Stimulated activated naive B cell treated with anti-CD40 and anti-IgM and Interleukin-4, amounts not matched to agents 10 μg/mL and 1 μg/mL and 100 μg/mL, for 72 hours (primary cell): ENCODE data around the gene TRIM54.

ENCODE experiments used
- ATAC-seq, 2 donors: fragments of 150-1000 bp; cut with Tn5 transposase; replicated peaks; 2 replicates each; pipeline ENCODE4 v1.10.0; 2021; ENCODE audit warnings: moderate library complexity in 1 of 2
- DNase-seq: peaks from one replicate; pipeline ENCODE4 v3.0.0; 2021
- H3K27ac Mint-ChIP-seq: one replicate; pipeline ENCODE4 v1.8.0; 2022; ENCODE audit warnings: mild to moderate bottlenecking, mixed read lengths
- H3K27me3 Mint-ChIP-seq, 2 donors: one replicate each; pipeline ENCODE4 v1.8.0; 2022; ENCODE audit warnings: mixed read lengths in 2 of 2
- H3K36me3 Mint-ChIP-seq, 2 donors: one replicate each; pipeline ENCODE4 v1.8.0; 2022; ENCODE audit warnings: mixed read lengths in 2 of 2, mild to moderate bottlenecking in 1 of 2
- H3K4me1 Mint-ChIP-seq, 2 donors: one replicate each; pipeline ENCODE4 v1.8.0; 2022; ENCODE audit warnings: mixed read lengths in 2 of 2, mild to moderate bottlenecking in 1 of 2
- H3K4me3 Mint-ChIP-seq, 2 donors: one replicate each; pipeline ENCODE4 v1.8.0; 2022; ENCODE audit warnings: mild to moderate bottlenecking in 2 of 2, mixed read lengths in 2 of 2, moderate library complexity in 1 of 2
- H3K9me3 Mint-ChIP-seq, 2 donors: one replicate each; pipeline ENCODE4 v1.8.0; 2022; ENCODE audit warnings: mixed read lengths in 2 of 2, mild to moderate bottlenecking in 1 of 2

The TRIM54 gene

GRCh38 chr2:27356056-27356381 is 73.8 kb downstream of the TRIM54 start:
- Mint-ChIP-seq H3K27me3 (no peaks in the 10 kb centered on the region), H3K27ac (peak overlapping the region; percentile 98), H3K9me3 (no peaks in the 10 kb centered on the region), H3K4me3 (peak overlapping the region; percentile 99 to 100), H3K4me1 (peaks cover 26 to 48% of the 10 kb centered on the region in 2 donors), H3K36me3 (peaks cover 15 to 24% of the 10 kb centered on the region in 2 donors)
- ATAC-seq = peak; percentile 48 to 49
- no peak for DNase-seq

DNA sequence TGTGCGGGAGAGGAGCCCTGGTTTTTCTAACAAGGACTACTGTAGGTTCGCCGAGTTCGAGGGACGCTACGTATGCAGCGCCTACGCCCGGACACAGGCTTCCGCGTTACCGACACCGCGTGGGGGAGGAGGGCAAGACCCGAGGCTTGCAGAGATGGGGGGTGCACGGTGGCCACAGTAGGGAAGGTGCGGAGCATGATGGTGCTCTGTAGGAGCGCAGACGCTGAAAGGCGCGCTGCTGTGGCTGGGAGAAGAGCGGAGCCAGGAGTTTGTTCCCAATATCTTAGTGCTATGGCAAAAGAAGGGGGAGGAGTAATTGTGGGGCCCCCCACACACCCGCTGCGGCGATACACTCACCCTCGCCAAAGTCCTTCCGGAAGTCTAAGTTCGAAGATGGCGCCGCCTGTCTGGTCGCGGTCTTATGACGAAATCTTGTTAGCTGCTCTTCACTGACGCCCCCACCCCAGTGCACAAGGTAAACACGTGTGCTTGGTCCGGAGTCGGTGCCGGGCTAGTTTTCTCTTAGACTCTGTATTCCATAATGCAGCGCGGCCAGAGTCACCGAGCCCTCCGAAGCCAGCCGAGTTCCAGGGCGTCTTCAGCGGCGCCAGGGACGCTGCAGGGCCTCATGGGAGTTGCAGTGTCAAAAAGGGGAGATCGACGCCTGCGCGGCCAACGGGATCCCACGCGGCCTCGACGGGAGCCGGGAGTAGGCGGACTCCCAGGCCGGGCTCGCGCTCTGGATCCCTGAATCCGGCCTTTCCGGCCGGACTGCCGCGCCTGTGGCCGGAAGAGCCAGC is 74.4 kb downstream of the TRIM54 start, which contains the start of gene GTF3C2:
GTF3C2 (minus strand) TSS at position 383 of the 800 bp plus-strand sequence. CDS start 13,210 bp downstream, outside the sequence.
- ATAC-seq (peak; percentile 86 to 89), DNase-seq (peak; percentile 91)
- H3K4me1 Mint-ChIP-seq = peaks cover 26 to 45% of the 10 kb centered on the region in 2 donors
- H3K36me3 Mint-ChIP-seq = peaks cover 15 to 25% of the 10 kb centered on the region in 2 donors
- peak within 1 kb of the TSS; percentile 98 for H3K27ac Mint-ChIP-seq
- no peaks in the 10 kb centered on the region for H3K27me3 Mint-ChIP-seq
- peak within 1 kb of the TSS; percentile 99 to 100 for H3K4me3 Mint-ChIP-seq
- H3K9me3 Mint-ChIP-seq = no peaks in the 10 kb centered on the region
